Hematopoietic multipotent progenitor cell treated with erythropoietin and hydrocortisone succinate and interleukin-3 and kit ligand, for 4 days (in vitro differentiated cells): ENCODE measurements around the gene GBF1.
A peak's percentile ranks its signal among the peaks of the same experiment; 100 is the strongest.

Source experiments
- DNase-seq: peaks from one replicate; pipeline ENCODE4 v3.0.0-alpha.2; 2015

The GBF1 gene, protein sequence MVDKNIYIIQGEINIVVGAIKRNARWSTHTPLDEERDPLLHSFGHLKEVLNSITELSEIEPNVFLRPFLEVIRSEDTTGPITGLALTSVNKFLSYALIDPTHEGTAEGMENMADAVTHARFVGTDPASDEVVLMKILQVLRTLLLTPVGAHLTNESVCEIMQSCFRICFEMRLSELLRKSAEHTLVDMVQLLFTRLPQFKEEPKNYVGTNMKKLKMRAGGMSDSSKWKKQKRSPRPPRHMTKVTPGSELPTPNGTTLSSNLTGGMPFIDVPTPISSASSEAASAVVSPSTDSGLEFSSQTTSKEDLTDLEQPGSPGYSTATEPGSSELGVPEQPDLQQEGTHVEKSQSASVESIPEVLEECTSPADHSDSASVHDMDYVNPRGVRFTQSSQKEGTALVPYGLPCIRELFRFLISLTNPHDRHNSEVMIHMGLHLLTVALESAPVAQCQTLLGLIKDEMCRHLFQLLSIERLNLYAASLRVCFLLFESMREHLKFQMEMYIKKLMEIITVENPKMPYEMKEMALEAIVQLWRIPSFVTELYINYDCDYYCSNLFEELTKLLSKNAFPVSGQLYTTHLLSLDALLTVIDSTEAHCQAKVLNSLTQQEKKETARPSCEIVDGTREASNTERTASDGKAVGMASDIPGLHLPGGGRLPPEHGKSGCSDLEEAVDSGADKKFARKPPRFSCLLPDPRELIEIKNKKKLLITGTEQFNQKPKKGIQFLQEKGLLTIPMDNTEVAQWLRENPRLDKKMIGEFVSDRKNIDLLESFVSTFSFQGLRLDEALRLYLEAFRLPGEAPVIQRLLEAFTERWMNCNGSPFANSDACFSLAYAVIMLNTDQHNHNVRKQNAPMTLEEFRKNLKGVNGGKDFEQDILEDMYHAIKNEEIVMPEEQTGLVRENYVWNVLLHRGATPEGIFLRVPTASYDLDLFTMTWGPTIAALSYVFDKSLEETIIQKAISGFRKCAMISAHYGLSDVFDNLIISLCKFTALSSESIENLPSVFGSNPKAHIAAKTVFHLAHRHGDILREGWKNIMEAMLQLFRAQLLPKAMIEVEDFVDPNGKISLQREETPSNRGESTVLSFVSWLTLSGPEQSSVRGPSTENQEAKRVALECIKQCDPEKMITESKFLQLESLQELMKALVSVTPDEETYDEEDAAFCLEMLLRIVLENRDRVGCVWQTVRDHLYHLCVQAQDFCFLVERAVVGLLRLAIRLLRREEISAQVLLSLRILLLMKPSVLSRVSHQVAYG (N-terminal part only)

DNA sequence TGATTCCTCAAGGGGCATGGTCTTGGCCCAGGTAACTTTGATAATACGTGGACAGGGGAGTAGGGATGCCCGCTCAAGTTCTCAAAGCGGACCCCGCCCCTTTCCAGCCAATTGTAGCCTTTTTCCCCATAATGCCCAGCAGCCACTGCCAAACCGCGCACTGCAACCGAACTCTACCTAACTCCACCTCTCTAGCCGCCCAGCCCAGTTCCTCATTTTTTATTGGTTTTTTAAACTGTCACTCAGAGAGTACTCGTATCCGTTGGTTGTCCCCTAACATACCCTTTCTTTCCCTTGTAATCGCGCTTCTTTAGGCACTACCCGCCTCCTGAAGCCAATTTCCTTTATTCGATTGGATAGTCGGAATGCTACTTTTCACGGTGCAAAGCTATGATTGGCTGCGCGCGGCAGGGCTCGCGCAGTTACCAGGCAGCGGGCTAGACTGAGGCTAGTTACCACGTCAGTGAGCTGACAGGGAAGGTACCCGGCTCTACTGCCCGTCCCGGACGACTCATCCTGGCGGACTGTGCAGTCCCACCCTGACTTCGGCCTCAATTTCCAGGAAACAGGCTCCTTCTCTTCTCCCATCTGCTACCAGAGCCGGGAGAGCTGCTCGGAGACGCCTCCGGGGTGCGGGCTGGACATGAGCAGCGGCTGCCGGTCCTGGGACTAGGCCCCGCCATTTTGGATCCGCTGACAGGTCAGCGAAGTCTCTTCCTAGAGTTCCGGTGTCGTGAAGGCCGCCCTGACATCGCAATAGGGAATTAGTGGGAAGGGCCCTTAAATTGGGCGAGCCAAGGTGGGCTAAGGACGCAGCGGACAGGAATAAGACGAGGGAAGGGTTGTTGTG lies at the start of gene GBF1:
Gene GBF1 (plus strand): TSS at position 451 of the 850 bp plus-strand sequence. CDS start 13,407 bp downstream, outside the sequence.
- DNase-seq: peak; percentile 100

DNA sequence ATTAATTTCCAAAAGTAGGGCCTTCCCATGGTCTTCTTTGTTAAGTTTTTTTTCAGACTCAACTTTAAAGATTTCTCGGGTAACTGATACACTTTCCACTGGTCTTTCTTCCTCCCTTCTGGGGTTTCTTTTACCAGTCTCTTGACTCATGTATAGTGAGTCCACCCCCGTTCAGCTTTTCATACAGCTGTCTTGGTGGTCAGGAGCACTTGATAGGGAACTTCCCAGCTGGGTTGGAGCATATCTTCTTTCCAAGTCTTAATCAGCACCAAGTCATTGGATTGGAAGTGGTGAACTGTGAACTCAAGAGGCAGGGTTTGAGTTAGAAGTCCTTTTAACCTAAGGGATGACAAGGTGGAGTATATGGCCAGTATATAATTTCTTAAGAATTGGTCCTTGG lies 48.4 kb upstream of the GBF1 start:
- DNase-seq: no peak

DNA sequence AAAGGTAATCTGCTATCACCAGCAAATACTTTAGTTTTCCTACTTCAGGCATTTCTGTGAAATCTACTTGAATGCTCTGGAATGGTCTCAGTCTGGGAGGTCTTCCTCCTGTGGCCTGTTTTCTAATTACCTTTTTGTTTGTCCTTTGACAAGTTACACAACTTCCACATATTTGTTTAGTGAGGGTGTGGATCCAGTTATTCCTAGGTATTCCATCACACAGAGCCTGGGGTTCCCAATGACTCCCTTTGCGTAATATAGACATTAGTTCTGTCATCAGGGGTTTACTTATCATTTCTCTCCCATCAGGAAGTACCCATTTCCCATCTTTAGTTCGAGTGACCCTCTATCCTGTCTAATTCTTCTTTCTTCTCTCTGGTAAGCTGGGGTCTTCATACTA lies 47.3 kb upstream of the GBF1 start:
- DNase-seq: no peak

DNA sequence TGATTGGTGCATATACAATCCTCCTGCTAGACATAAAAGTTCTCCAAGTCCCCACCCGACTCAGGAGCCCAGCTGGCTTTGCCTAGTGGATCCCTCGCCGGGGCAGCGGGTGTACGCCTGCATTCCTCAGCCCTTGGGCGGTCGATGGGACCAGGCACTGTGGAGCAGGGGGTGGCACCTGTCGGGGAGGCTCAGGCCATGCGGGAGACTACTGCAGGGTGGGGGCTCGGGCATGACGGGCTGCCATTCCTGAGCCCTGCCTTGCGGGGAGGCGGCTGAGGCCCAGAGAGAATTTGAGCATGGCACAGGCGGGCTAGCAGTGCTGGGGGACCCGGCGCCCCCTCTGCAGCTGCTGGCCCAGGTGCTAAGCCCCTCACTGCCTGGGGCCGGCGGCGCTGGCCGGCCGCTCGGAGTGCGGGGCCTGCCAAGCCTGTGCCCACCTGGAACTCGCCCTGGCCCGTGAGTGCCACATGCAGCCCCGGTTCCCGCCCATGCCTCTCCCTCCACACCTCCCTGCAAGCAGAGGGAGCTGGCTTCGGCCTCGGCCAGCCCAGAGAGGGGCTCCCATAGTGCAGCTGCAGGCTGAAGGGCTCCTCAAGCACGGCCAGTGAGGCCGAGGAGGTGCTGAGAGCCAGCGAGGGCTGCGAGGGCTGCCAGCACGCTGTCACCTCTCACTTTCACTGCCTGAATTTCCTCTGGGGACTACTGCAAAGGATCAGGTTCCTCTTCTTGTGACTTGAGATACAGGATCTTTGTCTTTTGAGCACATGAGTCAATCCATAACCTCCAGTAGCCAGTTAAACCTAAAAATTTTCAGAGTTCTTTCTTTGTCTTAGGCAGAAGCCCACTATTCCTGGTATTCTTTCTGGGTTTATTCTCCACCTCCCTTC lies 44.3 kb upstream of the GBF1 start:
- DNase-seq: no peak

DNA sequence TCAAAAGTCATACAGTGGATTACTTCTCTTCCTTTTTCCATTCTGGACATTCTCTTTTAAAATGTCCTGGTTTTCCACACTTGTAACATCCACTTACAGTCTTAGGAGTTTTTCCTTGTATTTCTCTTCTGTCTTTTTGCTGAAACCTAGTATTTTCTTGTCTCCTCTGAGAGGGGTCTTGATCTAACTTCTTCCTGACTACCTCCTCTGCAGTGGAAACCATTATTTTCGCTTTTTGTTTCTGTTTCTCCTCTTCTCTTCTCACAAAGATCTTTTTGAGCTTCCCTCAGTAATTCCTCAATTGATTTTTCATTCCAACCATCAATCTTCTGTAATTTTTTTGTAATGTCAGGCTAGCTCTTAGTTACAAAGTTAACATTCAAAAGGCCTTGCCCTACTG lies 42.9 kb upstream of the GBF1 start:
- no peak for DNase-seq

DNA sequence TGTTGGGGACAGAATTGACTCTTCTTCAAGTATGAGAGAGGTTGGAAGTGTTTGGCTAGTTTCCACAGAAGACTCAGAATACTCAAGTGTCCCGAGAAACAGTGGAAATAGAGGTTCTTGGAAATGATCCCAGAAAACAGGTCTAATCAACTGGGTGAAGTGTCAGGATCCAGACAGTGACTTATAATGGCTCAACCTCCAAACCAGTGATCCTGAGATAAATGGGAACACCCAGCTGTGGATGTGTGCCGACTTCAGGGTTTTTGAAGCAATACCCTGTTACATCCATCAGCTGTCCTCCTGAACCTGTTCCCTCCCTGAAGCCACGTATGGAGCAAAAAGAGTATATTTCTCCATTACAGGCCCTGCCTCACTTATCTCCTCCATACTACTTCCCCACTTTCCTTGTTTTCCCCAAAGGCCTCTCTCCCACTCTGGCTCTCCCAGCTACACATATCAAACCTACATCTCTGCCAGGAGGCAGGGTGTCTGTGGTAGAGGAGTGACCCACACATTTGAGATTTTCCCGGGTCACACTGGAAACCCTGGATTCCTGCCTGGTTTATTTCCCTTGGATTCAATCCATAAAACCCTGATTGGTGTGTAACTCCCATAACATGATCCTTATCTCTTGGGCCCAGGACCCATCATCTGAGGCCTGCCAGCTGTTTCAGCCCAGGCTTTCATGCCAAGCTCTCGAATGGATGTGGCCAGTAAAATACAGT lies 36.9 kb upstream of the GBF1 start:
- no peak for DNase-seq

DNA sequence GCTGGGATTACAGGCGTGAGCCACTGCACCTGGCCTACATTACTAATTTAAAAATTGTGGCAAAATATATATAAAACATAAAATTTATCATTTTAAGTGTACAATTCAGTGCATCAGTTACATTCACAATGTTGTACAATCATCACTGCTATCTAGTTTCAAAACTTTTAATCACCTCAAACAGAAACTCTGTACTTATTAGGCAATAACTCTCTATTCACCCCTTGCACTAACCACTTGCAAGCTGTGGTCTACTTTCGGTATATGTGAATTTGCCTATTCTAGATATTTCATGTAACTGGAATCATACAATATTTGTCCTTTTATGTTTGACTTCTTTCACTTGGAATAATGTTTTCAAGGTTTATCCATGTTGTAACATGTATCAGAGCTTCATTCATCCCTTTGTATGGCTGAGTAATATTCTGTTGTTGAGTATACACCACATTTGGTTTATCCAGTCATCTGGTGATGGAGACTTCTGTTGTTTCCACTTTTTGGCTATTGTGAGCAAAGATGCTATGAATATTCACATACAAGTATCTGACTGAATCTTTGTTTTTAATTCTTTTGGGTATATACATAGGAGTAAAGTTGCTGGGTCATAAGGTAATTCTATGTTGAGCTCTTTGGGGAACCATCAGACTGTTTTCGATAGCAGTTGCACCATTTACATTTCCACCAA lies 33.6 kb upstream of the GBF1 start:
- DNase-seq: no peak

DNA sequence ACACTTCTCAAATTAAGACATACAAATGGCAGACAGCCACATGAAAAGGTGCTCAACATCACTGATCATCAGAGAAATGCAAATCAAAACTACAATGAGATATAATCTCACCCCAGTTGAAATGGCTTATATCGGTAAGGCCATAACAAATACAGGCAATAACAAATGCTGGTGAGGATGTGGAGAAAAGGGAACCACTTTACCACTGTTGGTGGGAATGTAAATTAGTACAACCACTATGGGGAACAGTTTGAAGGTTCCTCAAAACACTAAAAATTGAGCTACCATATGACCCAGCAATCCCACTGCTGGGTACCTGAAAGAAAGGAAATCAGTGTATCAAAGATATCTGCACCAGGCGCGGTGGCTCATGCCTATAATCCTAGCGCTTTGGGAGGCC lies 31.7 kb upstream of the GBF1 start:
- DNase-seq: peak; percentile 28

DNA sequence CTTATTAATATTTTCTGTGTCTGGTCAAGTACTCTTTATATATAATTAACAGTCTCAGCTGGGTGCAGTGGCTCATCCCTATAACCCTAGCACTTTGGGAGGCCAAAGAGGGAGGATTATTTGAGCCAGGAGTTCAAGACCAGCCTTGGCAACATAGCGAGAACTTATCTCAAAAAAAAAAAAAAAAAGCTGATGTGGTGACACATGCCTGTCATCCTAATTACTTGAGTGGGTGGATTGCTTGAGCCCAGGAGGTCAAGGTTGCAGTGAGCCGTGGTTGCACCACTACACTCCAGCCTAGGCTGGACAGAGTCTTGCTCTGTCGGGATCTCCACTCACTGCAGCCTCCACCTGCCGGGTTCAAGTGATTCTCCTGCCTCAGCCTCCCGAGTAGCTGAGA lies 26.0 kb upstream of the GBF1 start:
- DNase-seq: no peak

DNA sequence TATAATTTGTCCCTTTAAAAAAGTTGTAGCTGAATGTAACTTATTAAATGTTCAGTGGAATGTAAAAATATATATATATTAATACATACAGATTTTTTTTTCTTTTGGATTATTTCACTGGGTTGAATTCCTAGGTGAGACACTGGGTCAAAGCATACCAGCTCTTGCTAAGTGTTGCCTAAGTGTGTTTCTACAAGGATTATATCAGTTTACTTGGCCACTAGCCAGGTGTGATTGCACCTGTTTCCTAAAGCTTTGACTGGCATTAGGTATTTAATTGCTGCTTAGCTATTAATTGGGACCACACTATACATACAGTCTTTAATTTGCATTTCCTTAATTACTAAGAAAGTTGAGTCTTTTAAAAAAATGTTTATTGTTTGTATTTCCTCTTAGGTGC lies 24.7 kb upstream of the GBF1 start:
- no peak for DNase-seq

DNA sequence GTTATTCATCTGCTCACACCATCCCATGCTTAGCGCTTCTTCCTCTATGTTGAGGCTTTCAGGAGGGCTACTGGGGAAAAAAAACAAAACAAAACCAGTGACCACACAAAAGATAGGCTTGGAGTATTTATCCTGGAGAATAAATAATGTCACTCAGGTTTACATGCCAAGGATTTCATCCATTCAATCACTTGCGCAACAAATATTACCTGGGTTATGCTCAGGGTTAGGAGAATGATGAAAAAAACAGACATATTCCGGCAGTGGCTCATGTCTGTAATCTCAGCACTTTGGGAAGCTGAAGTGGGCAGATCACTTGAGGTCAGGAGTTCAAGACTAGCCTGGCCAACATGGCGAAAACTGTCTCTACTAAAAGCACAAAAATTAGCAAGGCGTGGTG lies 22.5 kb upstream of the GBF1 start:
- DNase-seq: no peak

DNA sequence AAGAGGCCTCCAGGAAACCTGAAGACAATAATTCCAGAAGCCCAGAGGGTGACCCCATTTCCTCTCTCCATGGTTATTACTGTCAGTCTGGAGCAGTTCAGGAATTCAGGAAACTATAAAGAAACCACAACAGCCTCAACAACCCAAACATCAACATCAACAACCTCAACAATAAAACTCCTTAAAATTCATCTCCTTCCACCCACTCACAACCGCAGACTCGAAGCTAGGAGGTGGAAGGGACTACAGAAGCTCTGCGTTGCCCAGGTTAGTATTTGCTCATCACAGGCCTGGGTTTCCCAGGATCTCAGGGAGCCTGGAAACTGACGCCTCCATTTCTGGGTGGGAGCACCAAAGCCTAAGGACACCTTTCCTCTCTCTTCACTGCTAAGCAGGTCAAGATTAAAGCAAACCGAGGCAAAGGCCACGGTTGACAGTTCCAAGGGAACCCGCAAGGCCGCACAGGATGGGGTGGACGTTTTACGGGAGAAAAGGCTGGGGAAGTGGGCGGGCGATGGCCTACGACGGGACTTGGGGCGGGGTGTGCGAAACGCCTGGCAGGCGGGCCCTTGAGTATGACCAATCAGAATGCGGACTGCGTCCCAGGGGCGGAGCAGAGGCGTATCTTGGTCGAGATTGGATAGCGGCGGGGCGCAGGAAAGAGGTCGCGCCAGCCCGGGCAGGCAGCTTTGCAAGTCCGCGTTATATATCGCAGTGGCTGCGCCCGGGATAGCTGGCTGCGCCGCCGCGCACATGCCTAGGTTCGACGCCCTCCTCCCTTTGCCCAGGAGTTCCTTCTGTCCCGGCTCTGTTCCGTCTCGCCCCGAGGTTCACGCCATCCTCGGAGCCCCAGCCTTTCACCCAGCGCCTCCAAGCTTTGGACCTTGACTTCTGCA lies 19.4 kb upstream of the GBF1 start, which contains the start of gene ELOVL3:
Gene ELOVL3 (plus strand): TSS at position 654 of the 896 bp plus-strand sequence. CDS start 250 bp downstream, outside the sequence.
- peak; percentile 97 for DNase-seq

DNA sequence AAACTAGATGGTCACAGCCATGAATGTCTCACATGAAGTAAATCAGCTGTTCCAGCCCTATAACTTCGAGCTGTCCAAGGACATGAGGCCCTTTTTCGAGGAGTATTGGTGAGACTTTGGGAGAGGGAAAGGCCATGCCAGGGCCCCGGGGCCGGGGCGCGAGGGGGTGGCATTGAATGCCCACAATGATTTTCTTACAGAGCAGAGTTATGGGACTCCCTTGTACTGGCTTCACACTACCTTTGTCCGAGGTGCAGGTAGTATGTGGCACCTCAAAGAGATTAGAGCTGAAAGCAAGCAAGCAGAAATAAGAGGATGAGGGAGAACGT lies 18.8 kb upstream of the GBF1 start:
- DNase-seq: no peak

DNA sequence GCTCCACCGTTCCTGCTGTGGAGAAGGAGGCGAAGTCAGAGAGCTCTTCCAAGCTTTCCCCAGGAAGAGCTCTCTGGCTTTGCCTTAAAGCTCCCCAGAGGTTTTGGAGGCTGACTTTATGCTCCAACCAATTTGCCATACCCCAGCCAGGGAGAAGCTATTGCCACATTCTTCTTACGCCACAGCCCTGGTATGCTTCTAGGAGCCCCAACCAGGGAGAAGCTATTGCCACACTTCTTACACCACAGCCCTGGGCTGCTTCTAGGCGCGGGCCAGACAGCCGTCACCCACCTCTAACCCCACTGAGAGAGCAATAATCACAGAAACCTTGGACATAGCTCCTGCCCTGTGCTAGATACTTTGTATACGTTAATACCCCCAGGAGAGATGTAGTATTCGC lies 18.3 kb upstream of the GBF1 start:
- DNase-seq: peak; percentile 83

DNA sequence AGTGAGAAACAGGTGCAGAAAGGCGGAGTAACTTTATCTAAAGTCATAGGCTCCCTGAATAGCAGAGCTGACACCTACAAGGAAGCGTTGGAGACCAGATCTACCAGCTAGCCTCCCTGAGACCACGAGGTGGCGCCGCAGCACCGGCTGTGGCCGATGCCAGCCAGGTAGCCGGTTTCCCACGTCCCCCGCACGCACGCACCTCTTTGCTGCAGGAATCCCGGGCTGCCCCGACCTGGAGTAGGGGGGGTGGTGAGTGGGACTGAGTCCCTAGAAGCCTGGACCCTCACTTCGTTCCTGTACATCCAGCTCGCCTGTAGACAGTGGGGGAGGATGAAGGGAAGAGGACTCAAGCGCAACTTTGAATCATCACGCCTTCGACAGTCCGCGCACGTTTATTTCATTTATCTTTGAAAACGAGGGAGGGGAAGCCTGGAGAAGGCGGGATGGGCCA lies 15.5 kb upstream of the GBF1 start:
- peak; percentile 89 for DNase-seq

DNA sequence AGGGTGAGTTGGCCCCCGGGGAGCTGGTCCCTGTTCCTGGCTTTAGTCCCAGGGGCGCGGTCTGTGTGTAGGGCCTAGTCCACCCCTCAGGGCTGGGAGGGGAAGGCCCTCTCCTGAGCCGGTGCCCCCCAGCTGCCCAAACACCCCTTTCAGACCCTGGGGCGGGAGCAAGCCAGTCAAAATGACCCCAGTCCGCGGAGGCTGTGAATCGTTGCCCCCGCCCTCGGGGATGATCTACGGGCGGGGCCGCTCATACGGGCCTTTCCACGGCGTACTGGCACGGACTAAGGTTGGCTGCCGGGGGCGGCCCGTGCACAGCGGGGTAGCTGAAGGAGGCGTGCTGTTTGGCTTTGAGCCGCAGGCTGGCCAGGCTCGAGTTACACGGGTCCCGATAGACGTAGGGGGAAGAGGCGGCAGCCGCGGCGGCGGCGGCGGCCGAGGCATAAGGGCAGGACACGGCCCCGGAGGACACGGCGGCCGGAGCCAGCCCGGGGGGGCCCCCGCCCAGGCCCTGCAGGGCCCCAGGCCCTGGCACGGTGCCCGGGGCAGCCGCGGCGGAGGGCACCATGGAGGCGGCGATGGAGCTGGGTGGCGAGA lies 15.0 kb upstream of the GBF1 start:
- DNase-seq: peak; percentile 67

DNA sequence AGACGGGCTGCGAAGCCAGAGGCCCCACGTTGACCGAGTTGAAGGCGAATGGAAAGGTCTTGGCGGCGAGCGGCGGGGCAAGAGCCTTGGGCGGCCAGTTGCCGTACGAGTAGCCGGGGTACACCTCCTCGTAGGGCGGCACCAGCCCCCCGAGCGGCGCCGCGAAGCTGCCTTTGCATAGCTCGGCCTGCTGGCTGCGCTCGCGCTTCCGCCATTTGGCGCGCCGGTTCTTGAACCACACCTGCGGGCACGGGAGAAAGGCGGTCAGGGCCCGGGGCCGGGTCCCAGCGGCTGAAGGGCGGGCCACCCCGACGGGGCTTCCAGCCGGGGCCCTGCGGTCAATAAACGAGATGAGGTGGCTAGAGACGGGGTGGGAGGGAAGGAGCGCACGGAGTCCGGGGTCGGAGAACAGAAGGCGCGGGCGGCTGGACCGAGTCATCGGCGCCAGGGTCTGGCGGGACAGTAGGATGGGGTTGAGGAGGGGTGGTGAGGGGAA lies 14.4 kb upstream of the GBF1 start:
- DNase-seq: peak; percentile 56
